GM18861 (cell line): Measurements from ENCODE around the gene OMG.
"Not testable (repeated sequence)": the region's sequence is repeated elsewhere in the genome, so short reads cannot be mapped to it uniquely, and the experiment has no call there.

Experiments
- ATAC-seq: cut with Tn5 transposase; IDR thresholded peaks from one replicate; pipeline ENCODE4 v1.9.1; 2021; ENCODE audit not compliant: unreplicated experiment

OMG gene

GRCh38 chr17:31266042-31266441 is 31.0 kb downstream of the OMG start:
- no peak for ATAC-seq

DNA sequence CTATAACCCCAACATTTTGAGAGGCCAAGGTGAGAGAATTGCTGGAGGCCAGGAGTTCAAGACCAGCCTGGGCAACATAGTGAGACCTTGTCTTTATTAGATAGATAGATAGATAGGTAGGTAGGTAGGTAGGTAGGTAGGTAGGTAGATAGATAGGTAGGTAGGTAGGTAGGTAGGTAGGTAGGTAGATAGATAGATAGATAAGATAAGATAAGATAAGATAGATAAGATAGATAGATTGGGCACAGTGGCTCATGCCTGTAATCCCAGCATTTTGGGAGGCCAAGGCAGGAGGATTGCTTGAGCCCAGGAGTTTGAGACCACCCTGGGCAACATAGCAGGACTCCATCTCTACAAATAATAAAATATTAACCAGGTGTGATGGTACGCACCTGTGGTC is 34.1 kb downstream of the OMG start:
- ATAC-seq, result not testable (repeated sequence)

- ATAC-seq, result no peak
Observed at GRCh38 chr17:31261601-31262000, 35.4 kb downstream of the OMG start.

DNA sequence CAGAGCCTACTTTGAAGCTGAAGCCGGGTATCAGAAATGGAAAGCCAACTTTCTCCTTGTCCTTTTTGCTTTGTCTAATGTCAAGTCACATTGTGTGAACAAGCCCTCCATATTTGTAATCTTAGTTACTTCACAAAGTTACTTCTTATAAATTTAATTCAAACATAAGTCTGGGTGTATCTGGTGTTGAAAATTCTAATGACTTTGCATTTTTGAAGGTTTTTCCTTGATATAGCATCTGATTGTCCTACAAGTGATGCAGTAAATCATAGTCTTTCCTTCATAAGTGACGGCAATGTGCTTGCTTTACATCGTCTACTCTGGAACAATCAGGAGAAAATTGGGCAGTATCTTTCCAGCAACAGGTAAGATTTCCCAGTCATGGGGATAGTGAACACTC is 36.9 kb downstream of the OMG start:
- no peak for ATAC-seq

DNA sequence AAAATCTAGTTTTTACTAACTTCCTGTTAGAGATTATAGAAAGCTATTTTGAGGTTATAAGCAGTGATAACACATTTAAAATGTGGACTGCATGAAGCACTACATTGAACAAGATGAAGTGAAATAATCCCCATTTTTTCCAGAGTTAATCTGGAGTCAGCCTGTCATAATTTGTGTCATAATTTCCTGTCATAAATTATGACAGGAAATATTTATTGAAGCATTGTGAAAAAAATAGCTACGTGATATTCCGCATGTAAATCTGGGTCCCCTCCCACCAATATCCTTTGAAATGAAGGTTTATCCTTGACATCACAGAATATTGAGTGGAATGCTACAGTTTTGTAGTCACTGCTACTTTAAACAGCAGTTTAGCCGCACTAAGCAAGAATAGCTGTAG is 40.1 kb downstream of the OMG start:
- ATAC-seq, result no peak

DNA sequence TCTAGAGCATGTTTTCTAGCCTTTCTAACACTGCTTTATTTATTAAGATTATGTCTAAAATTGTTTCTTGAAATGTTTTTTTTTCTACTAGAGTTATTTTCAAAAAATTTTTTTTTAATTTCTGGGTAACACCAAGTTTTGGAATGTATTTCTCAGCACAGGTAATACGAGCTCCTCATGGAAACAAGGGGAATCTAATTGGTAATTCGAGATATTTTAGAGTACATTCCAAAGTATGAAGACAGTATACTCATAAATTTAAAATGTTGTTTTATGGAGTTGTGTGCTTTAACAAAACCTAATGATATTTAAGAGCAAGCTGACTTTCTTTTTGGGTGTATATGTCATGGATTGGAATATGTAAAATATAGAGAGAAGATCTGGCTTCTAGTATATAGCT is 42.4 kb downstream of the OMG start:
- no peak for ATAC-seq

DNA sequence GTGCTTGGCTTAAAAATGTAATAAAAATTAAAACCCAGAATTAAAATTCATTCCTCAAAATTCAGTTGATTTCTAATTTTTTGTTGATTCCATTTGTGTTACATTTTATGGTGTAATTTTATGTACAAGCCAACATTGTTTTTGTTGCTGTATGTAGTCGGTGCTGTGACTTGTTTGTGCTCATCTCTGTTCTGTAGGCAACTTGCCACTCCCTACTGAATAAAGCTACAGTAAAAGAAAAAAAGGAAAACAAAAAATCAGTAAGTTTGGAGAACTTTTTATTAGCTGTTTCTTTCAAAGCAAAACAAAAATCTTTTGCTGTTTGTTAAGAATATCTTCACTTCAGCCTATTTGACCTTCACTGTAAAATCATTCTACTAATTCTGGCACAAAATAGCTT is 44.3 kb downstream of the OMG start:
- no peak for ATAC-seq

DNA sequence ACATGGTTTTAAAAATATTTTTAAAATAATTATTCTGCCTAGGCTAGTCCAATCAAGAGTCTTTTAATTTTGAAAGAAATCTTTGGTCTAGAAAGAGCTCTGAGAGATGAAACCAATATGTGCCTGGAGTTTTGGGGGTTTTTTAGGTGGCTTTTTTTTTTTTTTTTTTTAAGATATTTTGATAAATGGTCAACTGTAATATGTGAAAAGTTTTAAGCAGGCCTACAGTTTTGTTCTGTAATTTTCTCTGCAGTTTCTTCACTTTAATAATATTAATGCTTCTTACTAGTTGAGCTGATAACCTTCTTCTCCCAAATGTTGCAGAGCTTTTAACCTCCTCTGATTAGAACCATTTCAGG is 45.1 kb downstream of the OMG start:
- no peak for ATAC-seq

- ATAC-seq, result no peak
Observed at GRCh38 chr17:31251105-31251969, 45.7 kb downstream of the OMG start.

- no peak for ATAC-seq
Observed at GRCh38 chr17:31250229-31250628, 46.8 kb downstream of the OMG start.

DNA sequence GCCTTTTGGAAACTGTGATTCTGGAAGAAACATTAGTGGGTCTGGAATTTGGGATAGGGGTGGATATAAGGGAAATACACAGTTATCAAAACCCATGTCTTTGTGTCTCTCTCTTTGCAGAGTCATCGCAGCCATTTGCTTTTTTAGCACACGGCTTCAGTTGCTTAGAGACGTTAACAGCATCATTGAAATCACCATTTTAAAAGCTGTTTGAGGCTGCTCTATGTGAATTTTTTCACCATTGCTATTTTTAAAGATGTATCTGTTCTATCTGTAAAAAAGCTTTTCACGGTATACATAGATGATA is 47.3 kb downstream of the OMG start:
- ATAC-seq, result no peak

DNA sequence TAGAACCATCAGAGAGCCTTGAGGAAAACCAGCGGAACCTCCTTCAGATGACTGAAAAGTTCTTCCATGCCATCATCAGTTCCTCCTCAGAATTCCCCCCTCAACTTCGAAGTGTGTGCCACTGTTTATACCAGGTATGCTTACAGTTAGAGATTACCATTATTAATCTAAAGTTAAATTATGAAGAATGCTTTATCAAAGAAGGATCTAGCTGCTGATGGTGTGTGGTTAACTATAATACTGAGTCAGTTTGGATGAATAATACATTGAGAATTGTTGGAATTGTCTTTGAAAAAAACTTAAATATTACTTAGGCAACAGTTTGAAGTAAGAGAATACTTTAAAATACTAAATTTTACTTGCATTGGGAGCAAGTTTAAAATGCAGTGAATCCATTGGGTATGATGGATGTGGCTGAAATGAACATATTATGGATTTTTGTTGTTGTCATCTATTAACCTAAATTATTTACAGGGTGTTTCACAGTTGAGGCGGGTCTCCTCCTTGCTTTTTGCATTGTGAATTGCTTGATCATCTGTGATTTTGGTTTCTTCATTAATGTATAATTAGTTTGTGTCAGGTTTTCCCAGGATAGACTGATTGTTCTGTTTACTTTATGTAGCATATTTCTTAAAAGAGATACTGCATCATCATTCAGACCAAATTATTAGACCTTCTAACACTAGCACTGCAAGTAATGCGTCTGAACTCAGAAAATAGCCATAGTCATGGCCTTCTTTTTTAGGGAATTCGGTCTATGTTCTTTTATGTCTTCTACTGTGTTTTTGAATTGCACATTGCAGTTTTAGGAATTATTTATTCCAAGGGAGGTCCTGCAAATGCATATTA is 47.8 kb downstream of the OMG start:
- ATAC-seq, result no peak
